Stimulated activated memory B cell treated with anti-CD40 and anti-IgM and Interleukin-4, amounts not matched to agents 10 μg/mL and 1 μg/mL and 100 μg/mL, for 72 hours (primary cell): ENCODE results near the gene FSIP2.
A peak's percentile ranks its signal among the peaks of the same experiment; 100 is the strongest.
"Not testable (repeated sequence)": the region's sequence is repeated elsewhere in the genome, so short reads cannot be mapped to it uniquely, and the experiment has no call there.

Experiments
- ATAC-seq: fragments of 150-1000 bp; cut with Tn5 transposase; 2 replicates; pipeline ENCODE4 v1.10.0; 2021
- H3K27ac Mint-ChIP-seq: one replicate; pipeline ENCODE4 v1.8.0; 2022; ENCODE audit warnings: mild to moderate bottlenecking, mixed read lengths
- H3K27me3 Mint-ChIP-seq: one replicate; pipeline ENCODE4 v1.8.0; 2022; ENCODE audit warnings: mixed read lengths
- H3K36me3 Mint-ChIP-seq: one replicate; pipeline ENCODE4 v1.8.0; 2022; ENCODE audit warnings: mixed read lengths
- H3K4me1 Mint-ChIP-seq: one replicate; pipeline ENCODE4 v1.8.0; 2022; ENCODE audit warnings: mixed read lengths
- H3K4me3 Mint-ChIP-seq: one replicate; pipeline ENCODE4 v1.8.0; 2022; ENCODE audit warnings: mild to moderate bottlenecking, moderate library complexity, mixed read lengths
- H3K9me3 Mint-ChIP-seq: one replicate; pipeline ENCODE4 v1.8.0; 2022; ENCODE audit warnings: mixed read lengths

The FSIP2 gene

GRCh38 chr2:185833864-185834263 lies 95.3 kb downstream of the FSIP2 start:
- Mint-ChIP-seq H3K36me3 (peaks cover 10% of the 10 kb centered on the region), H3K27me3 (no peaks in the 10 kb centered on the region), H3K4me3 (no peak overlapping the region), H3K9me3 (peaks cover 5% of the 10 kb centered on the region), H3K27ac (no peak overlapping the region), H3K4me1 (no peaks in the 10 kb centered on the region)
- no peak for ATAC-seq

- peaks cover 10% of the 10 kb centered on the region for H3K36me3 Mint-ChIP-seq
- no peaks in the 10 kb centered on the region for H3K27me3 Mint-ChIP-seq
- no peaks in the 10 kb centered on the region for H3K4me1 Mint-ChIP-seq
- no peak for ATAC-seq
- H3K4me3 Mint-ChIP-seq: no peak overlapping the region
- no peak overlapping the region for H3K27ac Mint-ChIP-seq
- H3K9me3 Mint-ChIP-seq: peaks cover 5% of the 10 kb centered on the region
Measured at GRCh38 chr2:185835974-185836373, 97.4 kb downstream of the FSIP2 start.

- Mint-ChIP-seq H3K4me1 (no peaks in the 10 kb centered on the region), H3K4me3 (no peak overlapping the region), H3K9me3 (no peaks in the 10 kb centered on the region), H3K36me3 (peaks cover 3% of the 10 kb centered on the region), H3K27me3 (no peaks in the 10 kb centered on the region), H3K27ac (no peak overlapping the region)
- no peak for ATAC-seq
Measured at GRCh38 chr2:185854885-185855284, 116.3 kb downstream of the FSIP2 start.

DNA sequence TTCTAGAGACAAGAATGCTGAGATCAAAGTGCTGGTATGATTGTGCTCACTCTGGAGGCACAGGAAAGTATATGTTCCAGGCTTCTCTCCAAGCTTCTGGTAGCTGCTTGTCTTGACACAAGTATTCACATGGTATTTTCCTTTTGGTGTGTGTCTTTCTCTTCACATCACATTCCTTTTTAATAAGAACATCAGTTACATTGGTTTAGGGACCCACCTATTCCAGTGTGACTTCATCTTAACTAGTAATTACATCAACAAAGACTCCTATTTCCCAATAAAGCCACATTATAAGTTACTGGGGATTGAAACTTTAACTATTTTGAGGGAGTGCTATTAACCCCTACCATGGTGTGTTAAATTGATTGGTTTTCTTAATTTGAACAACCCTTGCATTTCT lies 119.1 kb downstream of the FSIP2 start:
- no peak for ATAC-seq
- no peak overlapping the region for H3K27ac Mint-ChIP-seq
- H3K27me3 Mint-ChIP-seq: no peaks in the 10 kb centered on the region
- no peaks in the 10 kb centered on the region for H3K4me1 Mint-ChIP-seq
- H3K4me3 Mint-ChIP-seq: no peak overlapping the region
- H3K36me3 Mint-ChIP-seq: no peaks in the 10 kb centered on the region
- H3K9me3 Mint-ChIP-seq: no peaks in the 10 kb centered on the region

DNA sequence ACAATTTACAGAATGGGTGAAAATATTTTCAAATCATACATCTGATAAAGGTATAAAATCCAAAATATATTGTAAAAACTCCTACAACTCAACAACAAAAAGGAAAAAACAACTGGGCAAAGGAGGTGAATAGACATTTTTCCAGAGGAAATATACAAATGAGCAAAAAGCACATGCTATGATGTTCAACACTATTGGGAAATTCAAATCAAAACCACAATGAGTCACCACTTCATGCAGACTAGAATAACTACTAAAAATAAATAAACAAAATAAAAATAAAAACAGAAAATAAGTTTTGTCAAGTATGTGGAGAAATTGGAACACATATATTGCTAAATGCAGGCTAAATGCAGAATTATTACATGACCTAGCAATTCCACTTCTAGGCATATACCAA lies 120.9 kb downstream of the FSIP2 start:
- no peak for ATAC-seq
- Mint-ChIP-seq H3K27ac (no peak overlapping the region), H3K9me3 (no peaks in the 10 kb centered on the region), H3K4me1 (no peaks in the 10 kb centered on the region), H3K4me3 (no peak overlapping the region), H3K27me3 (no peaks in the 10 kb centered on the region), H3K36me3 (no peaks in the 10 kb centered on the region)

GRCh38 chr2:185860321-185860720 lies 121.7 kb downstream of the FSIP2 start:
- H3K27ac Mint-ChIP-seq: no peak overlapping the region
- H3K4me1 Mint-ChIP-seq: no peaks in the 10 kb centered on the region
- H3K4me3 Mint-ChIP-seq: no peak overlapping the region
- no peaks in the 10 kb centered on the region for H3K27me3 Mint-ChIP-seq
- H3K9me3 Mint-ChIP-seq: no peaks in the 10 kb centered on the region
- ATAC-seq: no peak
- no peaks in the 10 kb centered on the region for H3K36me3 Mint-ChIP-seq

GRCh38 chr2:185862657-185863398 lies 124.2 kb downstream of the FSIP2 start:
- no peaks in the 10 kb centered on the region for H3K27me3 Mint-ChIP-seq
- H3K4me1 Mint-ChIP-seq: no peaks in the 10 kb centered on the region
- no peak overlapping the region for H3K4me3 Mint-ChIP-seq
- no peak overlapping the region for H3K27ac Mint-ChIP-seq
- no peak for ATAC-seq
- peaks cover 3% of the 10 kb centered on the region for H3K9me3 Mint-ChIP-seq
- no peaks in the 10 kb centered on the region for H3K36me3 Mint-ChIP-seq

DNA sequence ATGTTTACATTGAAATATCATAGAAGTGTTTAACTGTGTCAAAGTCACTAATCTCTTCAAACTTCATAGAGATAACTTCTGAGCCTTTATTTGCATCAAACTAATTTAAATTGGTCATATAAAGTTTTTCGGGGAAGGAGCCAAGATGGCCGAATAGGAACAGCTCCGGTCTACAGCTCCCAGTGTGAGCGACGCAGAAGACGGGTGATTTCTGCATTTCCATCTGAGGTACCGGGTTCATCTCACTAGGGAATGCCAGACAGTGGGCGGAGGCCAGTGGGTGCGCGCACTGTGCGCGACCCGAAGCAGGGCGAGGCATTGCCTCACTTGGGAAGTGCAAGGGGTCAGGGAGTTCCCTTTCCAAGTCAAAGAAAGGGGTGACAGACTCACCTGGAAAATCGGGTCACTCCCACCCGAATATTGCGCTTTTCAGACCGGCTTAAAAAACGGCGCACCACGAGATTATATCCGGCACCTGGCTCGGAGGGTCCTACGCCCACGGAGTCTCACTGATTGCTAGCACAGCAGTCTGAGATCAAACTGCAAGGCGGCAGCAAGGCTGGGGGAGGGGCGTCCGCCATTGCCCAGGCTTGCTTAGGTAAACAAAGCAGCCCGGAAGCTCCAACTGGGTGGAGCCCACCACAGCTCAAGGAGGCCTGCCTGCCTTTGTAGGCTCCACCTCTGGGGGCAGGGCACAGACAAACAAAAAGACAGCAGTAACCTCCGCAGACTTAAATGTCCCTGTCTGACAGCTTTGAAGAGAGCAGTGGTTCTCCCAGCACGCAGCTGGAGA lies 126.1 kb downstream of the FSIP2 start:
- H3K27ac Mint-ChIP-seq, H3K27me3 Mint-ChIP-seq, H3K36me3 Mint-ChIP-seq, H3K4me3 Mint-ChIP-seq, H3K9me3 Mint-ChIP-seq, ATAC-seq, H3K4me1 Mint-ChIP-seq: not testable (repeated sequence)

DNA sequence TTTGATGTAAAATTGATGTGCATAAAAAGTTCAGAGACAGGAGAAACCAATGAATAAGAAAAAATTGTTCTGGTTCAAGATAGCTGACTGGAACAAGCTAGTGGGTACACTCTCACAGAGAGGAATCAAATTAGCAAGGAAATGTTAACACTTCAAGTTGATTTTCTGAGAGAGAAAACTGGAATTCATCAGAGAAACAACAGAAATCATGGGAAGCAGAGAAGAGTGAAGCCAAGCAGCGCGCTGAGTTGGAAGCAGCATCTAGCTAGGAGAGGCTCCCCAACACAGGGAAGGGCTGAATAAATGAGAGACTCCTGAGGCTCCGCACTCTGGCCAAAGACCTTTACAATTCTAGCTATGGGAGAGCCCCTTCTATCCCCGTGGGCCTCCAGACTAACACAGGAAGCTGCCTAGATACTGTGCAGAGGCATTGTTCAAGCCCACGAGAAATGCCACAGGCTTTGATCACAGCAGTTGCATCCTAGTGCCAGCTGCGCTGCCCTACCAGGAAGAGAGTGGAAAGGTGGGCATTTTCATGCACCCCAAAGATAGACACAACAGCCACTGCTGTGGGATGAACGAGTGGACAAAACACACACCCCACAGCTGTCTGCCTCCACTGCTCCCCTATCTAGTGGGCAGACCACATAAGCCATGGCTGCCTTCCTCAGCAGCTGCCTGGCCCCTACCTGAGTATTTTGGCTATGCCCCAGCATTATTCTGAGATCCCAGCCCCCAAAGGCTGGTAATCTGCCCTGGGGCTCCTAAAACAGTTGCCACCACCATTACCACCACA lies 136.7 kb downstream of the FSIP2 start:
- H3K4me1 Mint-ChIP-seq: no peaks in the 10 kb centered on the region
- H3K27me3 Mint-ChIP-seq: no peaks in the 10 kb centered on the region
- no peak overlapping the region for H3K4me3 Mint-ChIP-seq
- ATAC-seq: peak; percentile 46
- no peaks in the 10 kb centered on the region for H3K36me3 Mint-ChIP-seq
- no peak overlapping the region for H3K27ac Mint-ChIP-seq
- H3K9me3 Mint-ChIP-seq: no peaks in the 10 kb centered on the region

- Mint-ChIP-seq H3K9me3 (no peaks in the 10 kb centered on the region), H3K27me3 (no peaks in the 10 kb centered on the region), H3K27ac (no peak overlapping the region), H3K4me1 (no peaks in the 10 kb centered on the region), H3K4me3 (no peak overlapping the region), H3K36me3 (peaks cover 6% of the 10 kb centered on the region)
- peak; percentile 49 for ATAC-seq
Measured at GRCh38 chr2:185876234-185876633, 137.6 kb downstream of the FSIP2 start.

GRCh38 chr2:185880396-185880795 lies 141.8 kb downstream of the FSIP2 start:
- H3K27me3 Mint-ChIP-seq: no peaks in the 10 kb centered on the region
- ATAC-seq: no peak

More at GRCh38 chr2:185880396-185880795, 141.8 kb downstream of the FSIP2 start:
- Mint-ChIP-seq H3K9me3 (no peaks in the 10 kb centered on the region), H3K27ac (no peak overlapping the region), H3K4me3 (no peak overlapping the region), H3K4me1 (no peaks in the 10 kb centered on the region), H3K36me3 (peaks cover 6% of the 10 kb centered on the region)
